GM19467 (cell line): ENCODE data around the gene PES1.
"Not testable (repeated sequence)": the region's sequence is repeated elsewhere in the genome, so short reads cannot be mapped to it uniquely, and the experiment has no call there.

Experiments used
- ATAC-seq: cut with Tn5 transposase; IDR thresholded peaks from one replicate; pipeline ENCODE4 v1.9.1; 2021; ENCODE audit warnings: mild to moderate bottlenecking, moderate library complexity; ENCODE audit not compliant: unreplicated experiment

Gene PES1

GRCh38 chr22:30609260-30610185, 17.8 kb upstream of the PES1 start:
- no peak for ATAC-seq

DNA sequence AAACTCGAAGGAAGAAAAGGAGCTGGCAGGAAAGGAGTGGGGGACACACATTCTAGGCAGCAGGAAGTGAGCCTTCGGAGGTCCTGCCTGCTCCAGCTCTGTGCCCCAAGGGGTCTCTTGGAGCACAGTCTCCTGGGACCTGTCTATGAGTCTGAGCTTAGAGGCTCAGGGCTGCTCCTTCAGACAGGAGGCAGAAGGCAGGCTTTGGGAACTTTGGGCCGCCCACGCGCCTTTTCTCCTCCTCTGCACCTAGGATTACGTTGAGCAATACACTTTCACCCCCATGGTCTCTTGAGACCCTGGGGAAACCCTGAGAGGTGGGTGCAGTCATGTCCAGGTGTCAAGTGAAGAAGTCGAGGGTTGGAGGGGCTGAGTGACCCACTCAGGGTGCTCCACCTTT, 16.2 kb upstream of the PES1 start:
- no peak for ATAC-seq

- ATAC-seq, result no peak
Observed at GRCh38 chr22:30607300-30607930, 15.7 kb upstream of the PES1 start.

GRCh38 chr22:30606455-30607299, 15.0 kb upstream of the PES1 start, which contains the start of gene TCN2:
TCN2 (plus strand) TSS chr22:30607174; CDS start chr22:30607332, 158 bp downstream.
- peak; percentile 48 for ATAC-seq

GRCh38 chr22:30605449-30606110, 13.9 kb upstream of the PES1 start:
- ATAC-seq, result no peak

- no peak for ATAC-seq
Observed at GRCh38 chr22:30604723-30605122, 13.0 kb upstream of the PES1 start.

DNA sequence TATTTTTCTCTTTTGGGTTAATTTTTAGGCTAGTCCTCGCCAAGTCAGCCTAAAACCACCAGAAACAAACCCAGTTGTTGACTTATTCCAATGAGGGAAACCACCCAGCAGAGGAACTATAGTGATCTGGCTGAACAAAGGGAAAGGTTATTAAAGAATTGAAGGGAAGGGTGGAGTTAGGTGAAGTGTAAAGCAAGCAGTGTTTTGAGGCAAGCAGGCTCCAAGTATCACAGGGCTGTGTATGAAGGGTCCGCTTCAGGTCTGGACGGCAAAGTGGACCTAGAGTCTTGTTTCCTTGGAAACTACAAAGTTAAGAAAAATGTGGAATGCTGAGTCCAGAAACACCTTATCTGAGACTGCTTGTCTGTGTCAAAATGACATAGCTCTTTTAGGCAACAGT, 12.1 kb upstream of the PES1 start:
- no peak for ATAC-seq

- no peak for ATAC-seq
Observed at GRCh38 chr22:30602049-30602448, 10.3 kb upstream of the PES1 start.

GRCh38 chr22:30601464-30601863, 9.8 kb upstream of the PES1 start:
- no peak for ATAC-seq

- ATAC-seq, result no peak
Observed at GRCh38 chr22:30600921-30601320, 9.2 kb upstream of the PES1 start.

DNA sequence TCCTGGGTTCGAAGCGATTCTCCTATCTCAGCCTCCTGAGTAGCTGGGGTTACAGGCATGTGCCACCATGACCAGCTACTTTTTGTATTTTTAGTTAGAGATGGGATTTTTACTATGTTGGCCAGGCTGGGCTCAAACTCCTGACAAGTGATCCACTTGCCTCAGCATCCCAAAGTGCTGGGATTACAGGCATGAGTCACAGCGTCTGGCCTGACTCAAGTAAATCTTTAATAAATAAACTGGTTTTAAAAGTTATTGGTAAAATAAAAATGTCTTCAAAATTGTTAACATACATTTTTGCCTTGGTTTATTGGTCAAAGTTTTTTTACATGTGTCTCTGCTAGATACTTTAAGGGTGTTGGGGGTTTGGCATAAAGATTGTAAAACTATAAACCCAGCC, 7.3 kb upstream of the PES1 start:
- no peak for ATAC-seq

DNA sequence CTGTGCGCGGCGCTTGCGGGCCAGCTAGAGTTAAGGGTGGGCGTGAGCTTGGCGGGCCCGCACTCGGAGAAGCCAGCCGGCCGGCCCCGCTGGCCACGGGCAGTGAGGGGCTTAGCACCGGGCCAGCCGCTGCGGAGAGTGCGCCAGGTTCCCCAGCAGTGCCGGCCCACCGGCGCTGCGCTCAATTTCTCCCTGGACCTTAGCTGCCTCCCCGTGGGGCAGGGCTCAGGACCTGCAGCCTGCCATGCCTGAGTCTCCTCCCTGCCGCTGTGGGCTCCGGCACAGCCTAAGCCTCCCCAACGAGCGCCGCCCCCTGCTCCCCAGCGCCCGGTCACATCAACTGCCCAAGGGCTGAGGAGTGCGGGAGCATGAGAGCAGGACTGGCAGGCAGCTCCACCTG, 5.2 kb upstream of the PES1 start:
- ATAC-seq, result no peak

GRCh38 chr22:30596199-30596598, 4.5 kb upstream of the PES1 start:
- ATAC-seq, result no peak

- ATAC-seq, result not testable (repeated sequence)
Observed at GRCh38 chr22:30592360-30592713, 627 bp upstream of the PES1 start.

DNA sequence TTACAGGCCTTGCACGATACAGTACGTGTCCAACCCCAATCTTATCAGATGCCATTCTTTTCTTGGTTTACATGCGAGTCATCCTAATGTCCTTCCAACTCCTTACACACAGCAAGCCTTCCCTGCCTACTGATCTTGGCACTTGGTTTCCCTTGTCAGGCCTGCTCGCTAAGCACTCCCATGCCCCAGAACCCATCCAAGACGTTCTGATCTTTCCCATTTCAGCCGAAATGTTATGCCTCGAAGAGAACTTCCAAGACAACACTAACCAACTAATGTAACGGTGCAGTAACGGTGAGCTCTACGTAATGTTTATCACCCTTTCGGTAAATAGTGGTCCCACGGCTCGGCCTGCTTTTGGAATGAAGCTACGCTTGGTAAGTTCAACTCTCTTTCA, 521 bp downstream of the PES1 start:
- ATAC-seq, result no peak

DNA sequence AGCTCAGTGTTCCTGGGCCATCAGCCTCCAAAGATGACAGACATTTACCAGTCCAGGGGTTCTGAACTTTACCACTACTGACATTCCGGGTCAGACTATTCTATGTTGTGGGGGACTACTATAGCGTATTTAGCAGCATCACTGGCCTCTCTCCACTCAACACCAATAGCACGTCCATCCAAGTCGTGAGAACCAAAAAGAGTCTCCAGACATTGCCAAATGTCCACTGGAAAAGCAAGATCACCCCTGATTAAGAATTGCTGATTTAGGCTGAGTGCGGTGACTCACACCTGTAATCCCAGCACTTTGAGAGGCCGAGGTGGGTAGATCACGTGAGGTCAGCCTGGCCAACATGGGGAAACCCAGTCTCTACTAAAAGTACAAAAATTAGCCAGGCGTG, 5.3 kb downstream of the PES1 start:
- ATAC-seq, result no peak

- ATAC-seq, result no peak
Observed at GRCh38 chr22:30584441-30584840, 7.3 kb downstream of the PES1 start.

DNA sequence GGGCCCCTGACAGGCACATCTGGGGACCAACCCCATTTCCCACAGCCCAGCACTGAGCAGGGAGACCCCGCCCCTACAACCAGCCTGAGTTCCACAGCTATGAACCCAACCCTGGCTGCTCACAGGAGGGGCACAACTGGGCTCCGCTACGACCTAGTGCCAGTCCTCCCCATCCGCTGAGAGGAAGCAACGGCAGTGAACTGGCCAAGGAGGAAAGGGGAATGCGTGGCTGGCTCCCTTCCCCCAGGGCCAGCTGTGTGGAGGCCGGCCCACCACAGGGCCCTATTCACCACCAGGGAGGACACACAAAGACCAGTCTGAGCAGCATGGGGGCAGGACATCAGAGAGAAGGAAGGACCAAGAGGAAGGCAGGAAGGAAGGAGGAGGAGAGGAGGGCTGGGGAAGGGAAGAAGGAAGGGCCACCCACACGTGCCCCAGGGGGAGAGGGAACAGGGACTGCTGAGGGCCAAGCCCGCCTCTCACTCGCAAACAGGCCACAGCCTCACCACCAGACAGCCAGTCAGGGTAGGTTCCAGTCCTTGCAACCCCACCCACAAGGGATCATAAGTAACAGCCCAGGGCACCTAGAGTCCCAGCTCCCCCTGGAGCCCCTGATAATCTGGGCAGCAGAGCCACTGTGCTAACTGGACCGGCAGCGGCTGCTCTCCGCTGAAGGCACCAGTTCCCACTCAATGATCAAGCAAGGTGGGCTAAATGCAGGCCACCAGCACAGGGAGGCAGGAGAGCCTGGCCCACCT, 8.7 kb downstream of the PES1 start:
- ATAC-seq, result no peak

DNA sequence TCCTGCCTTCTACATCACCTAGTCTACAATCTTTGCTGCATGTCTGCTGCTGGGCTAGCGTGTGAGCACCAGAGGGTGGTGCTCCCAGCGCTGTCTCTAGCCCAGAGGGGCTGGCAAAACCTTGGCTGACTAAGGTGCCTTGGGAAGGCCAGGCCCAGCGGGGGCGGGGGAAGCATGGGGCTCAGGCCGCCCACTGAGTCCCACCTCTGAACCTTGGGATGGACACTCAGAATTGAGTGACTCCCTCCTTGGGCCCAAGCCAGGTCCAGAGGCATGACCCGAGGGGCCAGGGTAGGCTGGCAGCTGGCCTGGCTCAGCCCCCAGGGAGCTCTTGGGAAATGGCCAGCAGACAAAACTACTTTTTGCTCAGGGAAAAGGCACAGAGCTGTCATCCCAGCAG, 9.7 kb downstream of the PES1 start:
- no peak for ATAC-seq

- no peak for ATAC-seq
Observed at GRCh38 chr22:30580896-30581295, 10.8 kb downstream of the PES1 start.
